ENCODE measurements around the gene KLHL40. TPM values are rescaled to one million over a fixed set of nuclear protein-coding genes. Genes with fewer than 3 reads are reported as not detected.

Gene KLHL40
- total and polyA plus RNA-seq, 9 of the 15 experiments (the other 6 are each of a cell fraction or from before 2014, with no cell fraction given), result not detected

DNA sequence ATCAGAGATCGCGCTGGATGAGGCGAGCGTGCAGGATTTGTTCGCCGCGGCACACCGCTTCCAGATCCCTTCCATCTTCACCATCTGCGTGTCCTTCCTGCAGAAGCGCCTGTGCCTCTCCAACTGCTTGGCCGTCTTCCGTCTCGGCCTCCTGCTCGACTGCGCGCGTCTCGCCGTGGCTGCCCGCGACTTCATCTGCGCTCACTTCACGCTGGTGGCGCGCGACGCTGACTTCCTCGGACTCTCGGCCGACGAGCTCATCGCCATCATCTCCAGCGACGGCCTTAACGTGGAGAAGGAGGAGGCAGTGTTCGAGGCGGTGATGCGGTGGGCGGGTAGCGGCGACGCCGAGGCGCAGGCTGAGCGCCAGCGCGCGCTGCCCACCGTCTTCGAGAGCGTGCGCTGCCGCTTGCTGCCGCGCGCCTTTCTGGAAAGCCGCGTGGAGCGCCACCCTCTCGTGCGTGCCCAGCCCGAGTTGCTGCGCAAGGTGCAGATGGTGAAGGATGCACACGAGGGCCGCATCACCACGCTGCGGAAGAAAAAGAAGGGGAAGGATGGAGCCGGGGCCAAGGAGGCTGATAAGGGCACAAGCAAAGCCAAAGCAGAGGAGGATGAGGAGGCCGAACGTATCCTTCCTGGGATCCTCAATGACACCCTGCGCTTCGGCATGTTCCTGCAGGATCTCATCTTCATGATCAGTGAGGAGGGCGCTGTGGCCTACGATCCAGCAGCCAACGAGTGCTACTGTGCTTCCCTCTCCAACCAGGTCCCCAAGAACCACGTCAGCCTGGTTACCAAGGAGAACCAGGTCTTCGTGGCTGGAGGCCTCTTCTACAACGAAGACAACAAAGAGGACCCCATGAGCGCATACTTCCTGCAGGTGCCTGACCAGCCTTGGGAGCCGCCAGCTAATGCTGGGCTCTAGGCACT lies 819 bp downstream of the KLHL40 start:
- Histone ChIP-seq H3K4me1 (replicated peaks in 1 of 2; ENCODE audit: control insufficient read depth in 2 of 2, insufficient read depth in 2 of 2, low read length in 2 of 2) (peaks cover 3 to 26% of the 10 kb centered on the region in 2 experiments; a peak in 3 of 5 replicates), H3K9ac (ENCODE audit: insufficient read depth in 1 of 2, low read depth in 2 of 2, low read length in 2 of 2) (no peak overlapping the region), H3K9me1 (ENCODE audit: control insufficient read depth, insufficient read depth, low read length) (peaks cover 5% of the 10 kb centered on the region), H3K4me2 (ENCODE audit: insufficient read depth, low read length) (no peak overlapping the region), H3K4me3 (no peak overlapping the region), H3K79me2 (ENCODE audit: control insufficient read depth, insufficient read depth, low read length) (no peaks in the 10 kb centered on the region), H3K27ac (ENCODE audit: extremely low read depth, low read depth, low read length) (no peak overlapping the region), H4K20me1 (replicated peaks; ENCODE audit: control insufficient read depth, insufficient read depth, low read length) (peaks cover 10% of the 10 kb centered on the region; the same call in 1 of the 2 replicates), H3K9me3 (replicated peaks; ENCODE audit: control insufficient read depth, insufficient read depth, low read depth, low read length) (no peaks in the 10 kb centered on the region), H3K27me3 (ENCODE audit: control insufficient read depth in 2 of 2, insufficient read depth in 2 of 2, low read length in 2 of 2) (peaks cover 33 to 71% of the 10 kb centered on the region in 2 experiments), H2AFZ (ENCODE audit: low read depth, low read length) (no peak overlapping the region), H3K36me3 (ENCODE audit: control insufficient read depth, insufficient read depth, low read length) (no peaks in the 10 kb centered on the region)
- BruUV-seq (replicated peaks), result no TSS peak
- 47% methylated on average over 77 of the region's 80 CpGs for WGBS (ENCODE audit: insufficient coverage, low coverage, missing lambda C conversion rate)
- intact Hi-C loops (cut with micrococcal nuclease), result no loop called here
- DNase-seq (ENCODE audit: extremely low read depth in 1 of 4, low spot score in 3 of 4) (no peak), ATAC-seq (no peak), FAIRE-seq (no peak)
- TF ChIP-seq PCBP1 (IDR thresholded peaks at IDR 0.05; ENCODE audit: low read depth, low read length, poor library complexity, severe bottlenecking), result no peak
- TF ChIP-seq ZC3H4 (CRISPR knock-in tag; IDR thresholded peaks at IDR 0.05; ENCODE audit: borderline replicate concordance), result no peak
- TF ChIP-seq NUFIP1 (IDR thresholded peaks at IDR 0.05; ENCODE audit: partially characterized antibody), result no peak
- TF ChIP-seq SNIP1 (IDR thresholded peaks at IDR 0.05; ENCODE audit: low read depth), result no peak
- TF ChIP-seq ETS2 (tag; IDR thresholded peaks at IDR 0.05; ENCODE audit: borderline replicate concordance, poor library complexity, severe bottlenecking), result no peak
- TF ChIP-seq, protein P1, sequence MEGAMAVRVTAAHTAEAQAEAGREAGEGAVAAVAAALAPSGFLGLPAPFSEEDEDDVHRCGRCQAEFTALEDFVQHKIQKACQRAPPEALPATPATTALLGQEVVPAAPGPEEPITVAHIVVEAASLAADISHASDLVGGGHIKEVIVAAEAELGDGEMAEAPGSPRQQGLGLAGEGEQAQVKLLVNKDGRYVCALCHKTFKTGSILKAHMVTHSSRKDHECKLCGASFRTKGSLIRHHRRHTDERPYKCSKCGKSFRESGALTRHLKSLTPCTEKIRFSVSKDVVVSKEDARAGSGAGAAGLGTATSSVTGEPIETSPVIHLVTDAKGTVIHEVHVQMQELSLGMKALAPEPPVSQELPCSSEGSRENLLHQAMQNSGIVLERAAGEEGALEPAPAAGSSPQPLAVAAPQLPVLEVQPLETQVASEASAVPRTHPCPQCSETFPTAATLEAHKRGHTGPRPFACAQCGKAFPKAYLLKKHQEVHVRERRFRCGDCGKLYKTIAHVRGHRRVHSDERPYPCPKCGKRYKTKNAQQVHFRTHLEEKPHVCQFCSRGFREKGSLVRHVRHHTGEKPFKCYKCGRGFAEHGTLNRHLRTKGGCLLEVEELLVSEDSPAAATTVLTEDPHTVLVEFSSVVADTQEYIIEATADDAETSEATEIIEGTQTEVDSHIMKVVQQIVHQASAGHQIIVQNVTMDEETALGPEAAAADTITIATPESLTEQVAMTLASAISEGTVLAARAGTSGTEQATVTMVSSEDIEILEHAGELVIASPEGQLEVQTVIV (CRISPR knock-in tag; IDR thresholded peaks at IDR 0.05; ENCODE audit: borderline replicate concordance), result no peak
- TF ChIP-seq ZNF175 (CRISPR knock-in tag; IDR thresholded peaks at IDR 0.05; ENCODE audit: low read depth), result no peak
- TF ChIP-seq NR2F6 (CRISPR knock-in tag; IDR thresholded peaks at IDR 0.05), result no peak
- TF ChIP-seq ZNF224 (CRISPR knock-in tag; IDR thresholded peaks at IDR 0.05), result no peak
- no peak for TF ChIP-seq XRCC3 (IDR thresholded peaks at IDR 0.05)
- TF ChIP-seq MECOM (CRISPR knock-in tag; IDR thresholded peaks at IDR 0.05), result no peak
- TF ChIP-seq CEBPG (CRISPR knock-in tag; IDR thresholded peaks at IDR 0.05), result no peak
- no peak for TF ChIP-seq CEBPG (tag; conservative IDR thresholded peaks at IDR 0.05 in 1 of 2, IDR thresholded peaks at IDR 0.05 in 1 of 2)
- TF ChIP-seq FOXA3 (CRISPR knock-in tag; conservative IDR thresholded peaks at IDR 0.05 in 1 of 2, IDR thresholded peaks at IDR 0.05 in 1 of 2), result no peak
- CTCF ChIA-PET (ENCODE audit: low intra/inter-chr PET ratio), result no interaction called here
- POLR2A ChIA-PET, result interaction anchor here (0.6 kb wide), 1 partner anchor 256 kb away, joined by 3 read pairs; no protein-coding TSS in a partner anchor
- in situ Hi-C loops (cut with MboI), result no loop called here
